Mammary epithelial cell (primary cell): ENCODE data around the gene SEPTIN2.

ENCODE experiments used
- CTCF ChIP-seq, 2 donors: IDR thresholded peaks in 1 of 2; conservative IDR thresholded peaks in 1 of 2; 2 replicates each; pipeline ENCODE4 v1.5.1; 2011 to 2012; ENCODE audit warnings: inconsistent platforms in 2 of 2, low read length in 2 of 2, mild to moderate bottlenecking in 2 of 2, control low read depth in 1 of 2, low read depth in 1 of 2; ENCODE audit not compliant: insufficient read depth in 1 of 2; ENCODE audit errors: extremely low read depth in 1 of 2
- EZH2 ChIP-seq: IDR thresholded peaks from 2 replicates; pipeline ENCODE4 v1.6.1; 2012; ENCODE audit warnings: low read length, inconsistent platforms, borderline replicate concordance

GRCh38 chr2:241268306-241268705 is 47.4 kb upstream of the SEPTIN2 start:
- TF ChIP-seq CTCF (conservative IDR thresholded peaks at IDR 0.05 in 1 of 2, IDR thresholded peaks at IDR 0.05 in 1 of 2; ENCODE audit: extremely low read depth in 1 of 2, insufficient read depth in 1 of 2, low read depth in 1 of 2, low read length in 2 of 2) (no peak), EZH2 (no peak)
